IMR-90 (cell line): ENCODE measurements around the gene CREB1.

Source experiments
- POLR2A ChIP-seq: IDR thresholded peaks from 2 replicates; pipeline ENCODE4 v1.6.1; 2012; ENCODE audit warnings: mild to moderate bottlenecking, low read depth, low read length
- RFX5 ChIP-seq: IDR thresholded peaks from 2 replicates; pipeline ENCODE4 v1.8.0; 2012; ENCODE audit warnings: low read depth, mild to moderate bottlenecking, low read length, moderate library complexity
- SMC3 ChIP-seq: fragments of 150-350 bp; IDR thresholded peaks from 2 replicates; pipeline ENCODE4 v1.6.1; 2016; ENCODE audit warnings: low read depth, mild to moderate bottlenecking, antibody characterized with exemption, low read length, moderate library complexity
- TF ChIP-seq, protein P1 (sequence below): conservative IDR thresholded peaks from 2 replicates; pipeline ENCODE4 v1.5.1; 2012; ENCODE audit warnings: mild to moderate bottlenecking, low read depth, low read length, improper control_type of control experiment
- TF ChIP-seq, protein P2 (sequence below): fragments of 150-350 bp; IDR thresholded peaks from 2 replicates; pipeline ENCODE4 v1.6.1; 2017; ENCODE audit warnings: mild to moderate bottlenecking, antibody characterized with exemption, low read length, low read depth

DNA sequence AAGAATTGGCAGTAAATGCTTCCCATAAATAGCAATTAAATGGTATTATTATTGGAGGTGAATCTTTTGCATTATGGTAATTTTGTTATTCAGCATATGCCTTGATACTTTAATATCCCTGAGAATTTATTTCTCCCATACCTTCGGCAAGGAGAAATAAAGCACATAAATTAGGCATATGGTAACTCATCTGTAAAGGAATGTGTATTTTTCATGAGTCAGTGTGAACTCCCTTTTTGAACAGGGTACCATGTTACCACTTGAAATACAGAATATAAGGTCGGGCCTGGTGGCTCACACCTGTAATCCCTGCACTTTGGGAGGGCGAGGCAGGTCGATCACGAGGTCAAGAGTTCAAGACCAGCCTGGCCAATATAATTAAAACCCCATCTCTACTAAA lies 77.1 kb downstream of the CREB1 start:
- no peak for TF ChIP-seq POLR2A
- TF ChIP-seq, protein P1, sequence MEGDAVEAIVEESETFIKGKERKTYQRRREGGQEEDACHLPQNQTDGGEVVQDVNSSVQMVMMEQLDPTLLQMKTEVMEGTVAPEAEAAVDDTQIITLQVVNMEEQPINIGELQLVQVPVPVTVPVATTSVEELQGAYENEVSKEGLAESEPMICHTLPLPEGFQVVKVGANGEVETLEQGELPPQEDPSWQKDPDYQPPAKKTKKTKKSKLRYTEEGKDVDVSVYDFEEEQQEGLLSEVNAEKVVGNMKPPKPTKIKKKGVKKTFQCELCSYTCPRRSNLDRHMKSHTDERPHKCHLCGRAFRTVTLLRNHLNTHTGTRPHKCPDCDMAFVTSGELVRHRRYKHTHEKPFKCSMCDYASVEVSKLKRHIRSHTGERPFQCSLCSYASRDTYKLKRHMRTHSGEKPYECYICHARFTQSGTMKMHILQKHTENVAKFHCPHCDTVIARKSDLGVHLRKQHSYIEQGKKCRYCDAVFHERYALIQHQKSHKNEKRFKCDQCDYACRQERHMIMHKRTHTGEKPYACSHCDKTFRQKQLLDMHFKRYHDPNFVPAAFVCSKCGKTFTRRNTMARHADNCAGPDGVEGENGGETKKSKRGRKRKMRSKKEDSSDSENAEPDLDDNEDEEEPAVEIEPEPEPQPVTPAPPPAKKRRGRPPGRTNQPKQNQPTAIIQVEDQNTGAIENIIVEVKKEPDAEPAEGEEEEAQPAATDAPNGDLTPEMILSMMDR: no peak
- TF ChIP-seq, protein P2, sequence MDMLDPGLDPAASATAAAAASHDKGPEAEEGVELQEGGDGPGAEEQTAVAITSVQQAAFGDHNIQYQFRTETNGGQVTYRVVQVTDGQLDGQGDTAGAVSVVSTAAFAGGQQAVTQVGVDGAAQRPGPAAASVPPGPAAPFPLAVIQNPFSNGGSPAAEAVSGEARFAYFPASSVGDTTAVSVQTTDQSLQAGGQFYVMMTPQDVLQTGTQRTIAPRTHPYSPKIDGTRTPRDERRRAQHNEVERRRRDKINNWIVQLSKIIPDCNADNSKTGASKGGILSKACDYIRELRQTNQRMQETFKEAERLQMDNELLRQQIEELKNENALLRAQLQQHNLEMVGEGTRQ: no peak
- no peak for TF ChIP-seq RFX5
- TF ChIP-seq SMC3: no peak
